Mammary epithelial cell (primary cell): ENCODE measurements around the gene PARP1.

Experiments used
- EZH2 ChIP-seq: IDR thresholded peaks from 2 replicates; pipeline ENCODE4 v1.6.1; 2012; ENCODE audit warnings: low read length, inconsistent platforms, borderline replicate concordance
- TF ChIP-seq, protein P1 (sequence below), 2 donors: IDR thresholded peaks in 1 of 2; conservative IDR thresholded peaks in 1 of 2; 2 replicates each; pipeline ENCODE4 v1.5.1; 2011 to 2012; ENCODE audit warnings: inconsistent platforms in 2 of 2, low read length in 2 of 2, mild to moderate bottlenecking in 2 of 2, control low read depth in 1 of 2, low read depth in 1 of 2; ENCODE audit not compliant: insufficient read depth in 1 of 2; ENCODE audit errors: extremely low read depth in 1 of 2

DNA sequence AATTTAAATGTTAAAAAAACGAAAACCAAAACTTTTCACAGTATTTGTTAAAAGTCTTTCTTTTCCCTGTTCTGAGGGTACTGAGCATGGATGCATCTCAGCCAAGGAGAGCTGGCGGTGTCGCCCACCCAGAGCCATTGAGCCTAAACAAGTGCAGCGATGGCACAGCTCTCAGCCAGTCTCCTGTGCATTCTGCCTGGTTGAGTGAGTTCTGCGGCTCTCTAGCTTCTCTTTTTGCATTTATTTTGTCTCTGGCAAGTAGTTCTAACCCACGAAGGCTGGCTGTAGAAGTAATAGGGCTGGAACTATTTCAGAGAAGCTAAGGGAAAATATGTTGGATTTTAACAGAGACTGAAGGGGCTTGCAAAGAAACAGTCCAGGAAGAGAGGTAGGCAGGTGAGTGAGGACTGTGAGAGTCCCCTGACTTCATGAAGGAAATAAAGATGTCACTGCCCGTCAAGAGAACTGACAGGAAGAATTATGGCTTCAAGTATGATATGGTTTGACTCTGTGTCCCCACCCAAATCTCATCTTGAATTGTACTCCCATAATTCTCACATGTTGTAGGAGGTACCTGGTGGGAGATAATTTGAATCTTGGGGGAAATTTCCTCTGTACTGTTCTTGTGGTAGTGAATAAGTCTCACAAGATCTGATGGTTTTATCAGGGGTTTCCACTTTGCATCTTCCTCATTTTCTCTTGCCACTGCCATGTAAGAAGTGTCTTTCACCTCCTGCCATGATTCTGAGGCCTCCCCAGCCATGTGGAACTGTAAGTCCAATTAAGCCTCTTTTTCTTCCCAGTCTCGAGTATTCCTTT, 63.2 kb downstream of the PARP1 start:
- TF ChIP-seq, protein P1, sequence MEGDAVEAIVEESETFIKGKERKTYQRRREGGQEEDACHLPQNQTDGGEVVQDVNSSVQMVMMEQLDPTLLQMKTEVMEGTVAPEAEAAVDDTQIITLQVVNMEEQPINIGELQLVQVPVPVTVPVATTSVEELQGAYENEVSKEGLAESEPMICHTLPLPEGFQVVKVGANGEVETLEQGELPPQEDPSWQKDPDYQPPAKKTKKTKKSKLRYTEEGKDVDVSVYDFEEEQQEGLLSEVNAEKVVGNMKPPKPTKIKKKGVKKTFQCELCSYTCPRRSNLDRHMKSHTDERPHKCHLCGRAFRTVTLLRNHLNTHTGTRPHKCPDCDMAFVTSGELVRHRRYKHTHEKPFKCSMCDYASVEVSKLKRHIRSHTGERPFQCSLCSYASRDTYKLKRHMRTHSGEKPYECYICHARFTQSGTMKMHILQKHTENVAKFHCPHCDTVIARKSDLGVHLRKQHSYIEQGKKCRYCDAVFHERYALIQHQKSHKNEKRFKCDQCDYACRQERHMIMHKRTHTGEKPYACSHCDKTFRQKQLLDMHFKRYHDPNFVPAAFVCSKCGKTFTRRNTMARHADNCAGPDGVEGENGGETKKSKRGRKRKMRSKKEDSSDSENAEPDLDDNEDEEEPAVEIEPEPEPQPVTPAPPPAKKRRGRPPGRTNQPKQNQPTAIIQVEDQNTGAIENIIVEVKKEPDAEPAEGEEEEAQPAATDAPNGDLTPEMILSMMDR (conservative IDR thresholded peaks at IDR 0.05 in 1 of 2, IDR thresholded peaks at IDR 0.05 in 1 of 2; ENCODE audit: extremely low read depth in 1 of 2, insufficient read depth in 1 of 2, low read depth in 1 of 2, low read length in 2 of 2): no peak
- TF ChIP-seq EZH2: no peak
